Right atrium auricular region (tissue), 2 donors: ENCODE results near the gene FRMD1. TPM values are rescaled to one million over a fixed set of nuclear protein-coding genes. Genes with fewer than 3 reads are reported as not detected.

Source experiments
- DNase-seq: peaks from one replicate; pipeline ENCODE4 v3.0.0-alpha.2; 2019; ENCODE audit warnings: low spot score
- H3K27ac ChIP-seq, 2 donors: fragments of 200-600 bp; sonication (generic); 1 replicate in 1 of 2; 2 replicates in 1 of 2; pipeline ENCODE4 v1.5.1; 2016 to 2019
- H3K27me3 ChIP-seq, 2 donors: fragments of 200-600 bp; sonication (generic); one replicate each; pipeline versions ENCODE4 v1.5.1 to v1.6.0; 2017 to 2019
- H3K36me3 ChIP-seq: fragments of 200-600 bp; sonication (generic); one replicate; pipeline ENCODE4 v1.5.1; 2016
- H3K4me1 ChIP-seq, 2 donors: fragments of 200-600 bp; sonication (generic); one replicate each; pipeline versions ENCODE4 v1.5.1 to v1.6.0; 2017 to 2019
- H3K4me3 ChIP-seq, 2 donors: fragments of 200-600 bp; sonication (generic); 1 replicate in 1 of 2; 2 replicates in 1 of 2; pipeline ENCODE4 v1.5.1; 2017 to 2019; ENCODE audit warnings: mild to moderate bottlenecking in 1 of 2, moderate library complexity in 1 of 2
- H3K9me3 ChIP-seq, 2 donors: fragments of 200-600 bp; sonication (generic); one replicate each; pipeline ENCODE4 v1.5.1; 2019
- total RNA-seq, 2 donors: library from RNA; depleted of rRNA; stranded (reverse); fragments of >200 nt; gene quantifications; one replicate each; pipeline ENCODE4 v1.1.0, GENCODE V29; 2016
- TF ChIP-seq, protein P1 (sequence below), 2 donors: fragments of 200-600 bp; sonication (generic); IDR thresholded peaks; one replicate each; pipeline ENCODE4 v1.5.1; 2019; ENCODE audit warnings: antibody characterized with exemption in 2 of 2

Gene FRMD1
- total RNA-seq, 2 donors from 2014 or later, result 0.08 TPM; not detected in 1

DNA sequence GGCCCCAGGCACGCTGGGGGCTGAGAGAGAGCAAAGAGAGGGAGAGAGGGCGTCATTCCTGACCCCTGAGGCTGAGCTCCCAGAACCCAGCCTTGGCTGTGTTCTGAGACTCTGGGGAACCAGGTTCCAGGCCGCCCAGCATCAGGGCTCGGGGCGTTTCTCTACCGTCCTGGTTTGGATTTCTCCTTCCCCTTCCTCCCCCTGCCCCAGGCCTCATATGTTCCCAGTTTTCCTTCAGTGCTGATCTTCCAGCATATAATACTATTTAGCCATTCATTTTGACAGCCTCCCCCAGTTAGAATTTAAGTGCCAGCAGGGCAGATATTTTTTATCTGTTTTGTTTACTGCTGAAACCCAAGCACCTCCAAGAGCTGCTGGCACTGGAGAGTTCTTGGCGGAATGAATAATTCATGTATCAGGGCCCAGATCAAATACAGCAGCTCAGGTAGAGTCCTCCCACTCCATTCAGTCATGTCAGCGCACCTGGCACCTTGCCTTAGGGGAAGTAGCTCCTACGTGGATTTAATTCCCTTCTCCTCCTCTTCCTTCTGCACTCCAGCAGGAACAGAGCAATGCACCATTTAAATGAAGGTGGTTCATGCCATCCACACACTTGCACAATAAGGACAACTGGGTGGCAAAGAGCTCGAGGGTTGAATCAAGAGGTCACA is 23.4 kb upstream of the FRMD1 start:
- H3K36me3 ChIP-seq, result no peaks in the 10 kb centered on the region
- H3K27me3 ChIP-seq, result peaks cover 10 to 12% of the 10 kb centered on the region in 2 donors
- DNase-seq, result no peak
- no peak overlapping the region for H3K27ac ChIP-seq
- TF ChIP-seq, protein P1, sequence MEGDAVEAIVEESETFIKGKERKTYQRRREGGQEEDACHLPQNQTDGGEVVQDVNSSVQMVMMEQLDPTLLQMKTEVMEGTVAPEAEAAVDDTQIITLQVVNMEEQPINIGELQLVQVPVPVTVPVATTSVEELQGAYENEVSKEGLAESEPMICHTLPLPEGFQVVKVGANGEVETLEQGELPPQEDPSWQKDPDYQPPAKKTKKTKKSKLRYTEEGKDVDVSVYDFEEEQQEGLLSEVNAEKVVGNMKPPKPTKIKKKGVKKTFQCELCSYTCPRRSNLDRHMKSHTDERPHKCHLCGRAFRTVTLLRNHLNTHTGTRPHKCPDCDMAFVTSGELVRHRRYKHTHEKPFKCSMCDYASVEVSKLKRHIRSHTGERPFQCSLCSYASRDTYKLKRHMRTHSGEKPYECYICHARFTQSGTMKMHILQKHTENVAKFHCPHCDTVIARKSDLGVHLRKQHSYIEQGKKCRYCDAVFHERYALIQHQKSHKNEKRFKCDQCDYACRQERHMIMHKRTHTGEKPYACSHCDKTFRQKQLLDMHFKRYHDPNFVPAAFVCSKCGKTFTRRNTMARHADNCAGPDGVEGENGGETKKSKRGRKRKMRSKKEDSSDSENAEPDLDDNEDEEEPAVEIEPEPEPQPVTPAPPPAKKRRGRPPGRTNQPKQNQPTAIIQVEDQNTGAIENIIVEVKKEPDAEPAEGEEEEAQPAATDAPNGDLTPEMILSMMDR (IDR thresholded peaks at IDR 0.05), result no peak
- H3K4me1 ChIP-seq, result peaks cover 0 to 16% of the 10 kb centered on the region in 2 donors
- no peaks in the 10 kb centered on the region for H3K9me3 ChIP-seq
- no peak overlapping the region for H3K4me3 ChIP-seq

DNA sequence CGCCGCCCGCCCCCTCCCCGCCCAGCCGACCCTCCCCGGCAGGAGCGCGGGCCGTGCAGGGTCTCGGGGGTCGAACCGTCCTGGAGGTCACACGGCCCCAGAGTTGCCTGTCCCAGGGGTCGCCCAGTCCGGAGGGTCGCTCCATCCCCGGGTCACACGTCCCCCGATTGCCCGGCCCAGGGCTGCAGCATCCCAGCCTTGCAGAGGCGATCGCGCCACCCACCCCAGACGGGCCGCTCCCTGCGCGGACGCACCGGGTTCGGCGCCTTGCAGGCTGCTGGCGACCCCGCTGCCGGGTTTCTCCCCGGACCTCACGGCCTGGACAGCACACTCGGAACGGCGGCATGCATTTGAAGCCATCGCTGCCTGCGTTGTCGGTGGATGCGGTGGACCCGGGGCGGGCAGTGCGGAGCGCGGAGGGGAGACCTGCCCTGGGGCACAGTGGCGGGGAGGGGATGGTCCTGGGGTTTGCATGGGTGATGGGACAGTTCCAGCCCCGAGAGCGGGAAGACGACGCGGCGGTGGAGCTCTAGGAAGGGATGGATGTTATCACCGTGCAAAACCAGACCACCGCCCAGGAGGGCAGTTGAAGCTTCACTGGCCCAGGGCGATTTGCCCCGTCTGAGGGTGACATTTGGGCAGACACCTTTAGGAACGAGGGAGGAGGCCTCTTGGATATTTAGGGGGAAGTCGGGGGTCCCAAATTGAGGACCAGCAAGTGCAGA is 22.7 kb upstream of the FRMD1 start:
- H3K27ac ChIP-seq, result no peak overlapping the region
- peak overlapping the region in 1 of 2 donors; percentile 32 for H3K4me3 ChIP-seq
- H3K9me3 ChIP-seq, result no peaks in the 10 kb centered on the region
- peaks cover 10 to 12% of the 10 kb centered on the region in 2 donors for H3K27me3 ChIP-seq
- no peaks in the 10 kb centered on the region for H3K36me3 ChIP-seq
- peaks cover 0 to 13% of the 10 kb centered on the region in 2 donors for H3K4me1 ChIP-seq
- no peak for DNase-seq
- TF ChIP-seq, protein P1 (IDR thresholded peaks at IDR 0.05), result no peak

DNA sequence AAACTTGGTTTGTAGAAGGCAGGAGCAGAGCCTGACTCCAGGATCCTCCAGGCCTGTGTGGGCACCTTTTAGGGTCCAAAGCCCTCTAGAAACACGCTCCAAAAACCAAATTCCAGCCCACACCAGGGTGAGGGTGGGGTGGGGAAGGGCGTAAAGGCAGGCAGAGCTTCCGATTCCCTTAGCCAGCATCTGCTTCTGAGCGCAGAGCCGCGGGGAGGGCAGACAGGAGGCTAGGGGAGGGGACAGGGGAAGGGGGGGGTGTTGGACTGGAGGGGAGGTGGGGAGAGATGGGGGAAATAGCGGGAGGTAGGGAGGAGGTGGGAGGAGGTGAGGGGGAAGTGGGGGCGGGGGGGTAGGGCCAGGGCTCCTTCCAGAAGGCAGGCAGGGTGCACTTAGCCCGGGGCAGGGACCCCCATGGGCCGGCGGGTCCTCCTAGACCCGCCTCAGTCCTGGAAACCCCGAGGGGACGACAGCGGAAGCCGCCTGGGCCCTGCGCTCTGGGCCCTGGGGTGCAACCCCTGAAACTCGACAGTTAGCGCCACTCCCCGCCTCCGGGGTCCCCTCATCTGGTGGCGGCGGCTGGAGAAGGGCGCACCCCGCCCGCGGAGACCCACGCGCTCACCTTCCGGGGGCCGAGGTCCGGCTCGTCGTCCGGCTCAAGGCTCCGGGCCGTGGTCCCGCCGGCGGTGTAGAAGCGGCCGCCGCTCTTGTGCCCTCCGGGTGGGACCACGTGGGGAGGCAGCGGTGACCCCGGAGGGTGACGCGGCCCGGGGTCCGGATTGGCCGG is 22.0 kb upstream of the FRMD1 start:
- peaks cover 10 to 12% of the 10 kb centered on the region in 2 donors for H3K27me3 ChIP-seq
- TF ChIP-seq, protein P1 (IDR thresholded peaks at IDR 0.05), result no peak
- H3K36me3 ChIP-seq, result no peaks in the 10 kb centered on the region
- H3K4me3 ChIP-seq, result peak overlapping the region in 1 of 2 donors; percentile 32
- no peak overlapping the region for H3K27ac ChIP-seq
- DNase-seq, result no peak
- no peaks in the 10 kb centered on the region for H3K9me3 ChIP-seq
- H3K4me1 ChIP-seq, result peaks cover 0 to 13% of the 10 kb centered on the region in 2 donors

DNA sequence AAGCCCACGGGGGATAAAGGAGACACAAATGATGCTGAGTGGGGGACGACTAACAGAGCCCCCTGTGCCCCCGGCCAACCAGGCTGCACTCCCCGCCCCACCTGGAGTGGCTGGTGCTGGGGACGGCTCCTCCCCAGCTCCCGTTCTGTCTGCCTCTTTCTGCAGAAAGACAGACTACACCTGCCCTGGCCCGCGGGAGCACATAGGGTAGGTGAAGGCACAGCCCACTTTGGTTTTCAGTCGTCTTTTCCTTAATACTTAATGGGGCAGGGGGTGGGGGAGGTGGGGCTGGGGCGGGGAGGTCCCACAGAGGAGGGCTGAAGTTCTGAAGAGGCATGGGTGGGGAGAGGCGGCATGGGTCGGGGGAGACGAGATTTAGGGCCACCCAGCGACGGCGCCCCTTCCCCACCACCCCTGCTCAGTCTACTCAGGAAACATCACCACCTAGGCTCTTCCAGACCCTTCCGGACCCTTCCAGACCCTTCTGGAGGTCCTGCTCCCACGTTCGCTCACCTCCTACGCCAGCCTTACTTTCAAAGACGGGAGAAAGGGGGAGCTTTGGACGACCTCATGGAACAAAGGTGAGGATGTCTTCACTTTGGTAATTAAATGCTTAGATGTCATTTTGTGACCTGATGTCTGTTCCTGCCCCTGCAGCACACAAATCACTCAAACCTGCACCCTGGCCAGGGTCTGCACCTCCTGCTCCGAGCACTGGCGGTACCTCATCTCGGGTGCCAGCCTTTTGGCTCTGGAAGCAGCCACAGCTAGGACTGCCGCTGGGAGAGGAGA is 21.2 kb upstream of the FRMD1 start:
- Histone ChIP-seq H3K9me3 (no peaks in the 10 kb centered on the region), H3K4me3 (no peak overlapping the region), H3K27ac (no peak overlapping the region), H3K36me3 (no peaks in the 10 kb centered on the region), H3K4me1 (peaks cover 0 to 13% of the 10 kb centered on the region in 2 donors), H3K27me3 (peaks cover 10 to 12% of the 10 kb centered on the region in 2 donors)
- TF ChIP-seq, protein P1 (IDR thresholded peaks at IDR 0.05), result no peak
- DNase-seq, result no peak
